Esophagus (tissue), 2 donors: ENCODE measurements around the gene MORN5. TPM values are rescaled to one million over a fixed set of nuclear protein-coding genes. Genes with fewer than 3 reads are reported as not detected.

ENCODE experiments used
- H3K27ac ChIP-seq, 2 donors: one replicate each; pipeline ENCODE4 v1.5.1; 2013; ENCODE audit warnings: low read depth in 2 of 2, mild to moderate bottlenecking in 2 of 2, inconsistent platforms in 1 of 2, low read length in 1 of 2, moderate library complexity in 1 of 2
- H3K27me3 ChIP-seq, 2 donors: one replicate each; pipeline ENCODE4 v1.6.1; 2013; ENCODE audit warnings: low read length in 2 of 2, control low read depth in 1 of 2, mild to moderate bottlenecking in 1 of 2; ENCODE audit not compliant: insufficient read depth in 2 of 2, control insufficient read depth in 1 of 2
- H3K36me3 ChIP-seq, 2 donors: one replicate each; pipeline ENCODE4 v1.6.1; 2013; ENCODE audit warnings: low read length in 1 of 2; ENCODE audit not compliant: control insufficient read depth in 2 of 2, insufficient read depth in 2 of 2
- H3K4me1 ChIP-seq, 2 donors: one replicate each; pipeline ENCODE4 v1.6.1; 2013; ENCODE audit warnings: low read length in 1 of 2; ENCODE audit not compliant: control insufficient read depth in 2 of 2, insufficient read depth in 2 of 2
- H3K4me3 ChIP-seq, 2 donors: one replicate each; pipeline ENCODE4 v1.5.1; 2013; ENCODE audit warnings: low read length in 2 of 2, mild to moderate bottlenecking in 2 of 2, low read depth in 1 of 2, moderate library complexity in 1 of 2
- H3K9me3 ChIP-seq, 2 donors: one replicate each; pipeline ENCODE4 v1.6.1; 2013; ENCODE audit warnings: mild to moderate bottlenecking in 2 of 2, low read depth in 1 of 2, low read length in 1 of 2, moderate library complexity in 1 of 2; ENCODE audit not compliant: control insufficient read depth in 2 of 2, insufficient read depth in 1 of 2
- WGBS, 2 donors: extraction: QIAGEN DNeasy Blood & Tissue Kit; methylation state at CpG; one replicate each; pipeline ENCODE4 v1.1.7; 2013; 5-methylcytosine and 5-hydroxymethylcytosine counted together
- polyA plus RNA-seq, 2 donors: library from polyadenylated mRNA; stranded (reverse); fragments of 200-250 nt; gene quantifications; one replicate each; pipeline ENCODE4 v1.2.3, GENCODE V29; 2013
- donor health status: healthy with polysubstance abuse.
- donor health status: Bipolar disorder and iron deficiency.

Gene MORN5
- polyA plus RNA-seq, 2 donors: 0.69 to 2.3 TPM

- Histone ChIP-seq H3K27ac (no peak overlapping the region), H3K4me1 (peaks cover 25% of the 10 kb centered on the region in 2 donors), H3K4me3 (no peak overlapping the region), H3K36me3 (no peaks in the 10 kb centered on the region), H3K27me3 (peaks cover 4 to 43% of the 10 kb centered on the region in 2 donors), H3K9me3 (peaks cover 0 to 5% of the 10 kb centered on the region in 2 donors)
- 32 to 39% methylated on average over 5 of the region's 5 CpGs for WGBS, 2 donors
Measured at GRCh38 chr9:122222791-122223190, 63.1 kb downstream of the MORN5 start.

GRCh38 chr9:122223435-122223834 lies 63.7 kb downstream of the MORN5 start:
- 81 to 85% methylated on average over 5 of the region's 5 CpGs for WGBS, 2 donors
- H3K36me3 ChIP-seq: no peaks in the 10 kb centered on the region
- H3K9me3 ChIP-seq: peaks cover 0 to 5% of the 10 kb centered on the region in 2 donors
- peaks cover 4 to 49% of the 10 kb centered on the region in 2 donors for H3K27me3 ChIP-seq
- no peak overlapping the region for H3K4me3 ChIP-seq
- peaks cover 25% of the 10 kb centered on the region in 2 donors for H3K4me1 ChIP-seq
- no peak overlapping the region for H3K27ac ChIP-seq

GRCh38 chr9:122225312-122226141 lies 65.8 kb downstream of the MORN5 start:
- H3K36me3 ChIP-seq: no peaks in the 10 kb centered on the region
- peaks cover 9 to 16% of the 10 kb centered on the region in 2 donors for H3K4me1 ChIP-seq
- H3K9me3 ChIP-seq: peaks cover 0 to 3% of the 10 kb centered on the region in 2 donors
- H3K27me3 ChIP-seq: peaks cover under 1 to 46% of the 10 kb centered on the region in 2 donors
- no peak overlapping the region for H3K27ac ChIP-seq
- WGBS, 2 donors: 43 to 60% methylated on average over 51 of the region's 51 CpGs
- peak overlapping the region in 1 of 2 donors; percentile 11 for H3K4me3 ChIP-seq

GRCh38 chr9:122226142-122226757 lies 66.5 kb downstream of the MORN5 start:
- Histone ChIP-seq H3K36me3 (no peaks in the 10 kb centered on the region), H3K9me3 (peaks cover 0 to 3% of the 10 kb centered on the region in 2 donors), H3K27me3 (peaks cover 0 to 39% of the 10 kb centered on the region in 2 donors), H3K27ac (no peak overlapping the region), H3K4me3 (peak overlapping the region; percentile 3 to 11), H3K4me1 (peaks cover 9 to 16% of the 10 kb centered on the region in 2 donors)
- WGBS, 2 donors: 23 to 26% methylated on average over 44 to 51 of the region's 51 CpGs

- Histone ChIP-seq H3K4me1 (peaks cover 9 to 16% of the 10 kb centered on the region in 2 donors), H3K4me3 (peak overlapping the region in 1 of 2 donors; percentile 51), H3K27ac (no peak overlapping the region), H3K9me3 (peaks cover 0 to 3% of the 10 kb centered on the region in 2 donors), H3K36me3 (no peaks in the 10 kb centered on the region), H3K27me3 (peaks cover 0 to 39% of the 10 kb centered on the region in 2 donors)
- 22 to 24% methylated on average over 51 to 59 of the region's 59 CpGs for WGBS, 2 donors
Measured at GRCh38 chr9:122226758-122227574, 67.3 kb downstream of the MORN5 start.

GRCh38 chr9:122227575-122227900 lies 67.8 kb downstream of the MORN5 start:
- H3K27me3 ChIP-seq: peaks cover 0 to 39% of the 10 kb centered on the region in 2 donors
- peaks cover 9 to 16% of the 10 kb centered on the region in 2 donors for H3K4me1 ChIP-seq
- 12 to 26% methylated on average over 10 of the region's 10 CpGs for WGBS, 2 donors
- no peaks in the 10 kb centered on the region for H3K36me3 ChIP-seq
- peaks cover 0 to 3% of the 10 kb centered on the region in 2 donors for H3K9me3 ChIP-seq
- no peak overlapping the region for H3K27ac ChIP-seq
- peak overlapping the region in 1 of 2 donors; percentile 51 for H3K4me3 ChIP-seq

GRCh38 chr9:122228191-122228567 lies 68.5 kb downstream of the MORN5 start:
- H3K4me1 ChIP-seq: peaks cover 9 to 16% of the 10 kb centered on the region in 2 donors
- peak overlapping the region; percentile 33 to 51 for H3K4me3 ChIP-seq
- peaks cover 0 to 3% of the 10 kb centered on the region in 2 donors for H3K9me3 ChIP-seq
- H3K27ac ChIP-seq: no peak overlapping the region
- WGBS, 2 donors: 1 to 2% methylated on average over 37 to 38 of the region's 38 CpGs
- H3K36me3 ChIP-seq: no peaks in the 10 kb centered on the region
- H3K27me3 ChIP-seq: peaks cover 0 to 39% of the 10 kb centered on the region in 2 donors

- peaks cover 0 to 3% of the 10 kb centered on the region in 2 donors for H3K9me3 ChIP-seq
- 2 to 4% methylated on average over 47 to 70 of the region's 70 CpGs for WGBS, 2 donors
- no peak within 1 kb of the TSS for H3K27ac ChIP-seq
- peak within 1 kb of the TSS; percentile 33 to 51 for H3K4me3 ChIP-seq
- peaks cover 0 to 39% of the 10 kb centered on the region in 2 donors for H3K27me3 ChIP-seq
- H3K4me1 ChIP-seq: peaks cover 9 to 16% of the 10 kb centered on the region in 2 donors
- no peaks in the 10 kb centered on the region for H3K36me3 ChIP-seq
Measured at GRCh38 chr9:122228568-122229484, 69.1 kb downstream of the MORN5 start, which contains the start of gene LHX6. Gene LHX6, minus strand, starts transcription at chr9:122228957. Its CDS starts 217 bp downstream, at chr9:122228740.
